Islet precursor cell (in vitro differentiated cells): ENCODE measurements around the gene RHBDL3.
A peak's percentile ranks its signal among the peaks of the same experiment; 100 is the strongest.
"Not testable (repeated sequence)": the region's sequence is repeated elsewhere in the genome, so short reads cannot be mapped to it uniquely, and the experiment has no call there.

Source experiments
- DNase-seq: peaks from one replicate; pipeline ENCODE4 v3.0.0-alpha.2; 2018

RHBDL3 gene, protein sequence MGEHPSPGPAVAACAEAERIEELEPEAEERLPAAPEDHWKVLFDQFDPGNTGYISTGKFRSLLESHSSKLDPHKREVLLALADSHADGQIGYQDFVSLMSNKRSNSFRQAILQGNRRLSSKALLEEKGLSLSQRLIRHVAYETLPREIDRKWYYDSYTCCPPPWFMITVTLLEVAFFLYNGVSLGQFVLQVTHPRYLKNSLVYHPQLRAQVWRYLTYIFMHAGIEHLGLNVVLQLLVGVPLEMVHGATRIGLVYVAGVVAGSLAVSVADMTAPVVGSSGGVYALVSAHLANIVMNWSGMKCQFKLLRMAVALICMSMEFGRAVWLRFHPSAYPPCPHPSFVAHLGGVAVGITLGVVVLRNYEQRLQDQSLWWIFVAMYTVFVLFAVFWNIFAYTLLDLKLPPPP

DNA sequence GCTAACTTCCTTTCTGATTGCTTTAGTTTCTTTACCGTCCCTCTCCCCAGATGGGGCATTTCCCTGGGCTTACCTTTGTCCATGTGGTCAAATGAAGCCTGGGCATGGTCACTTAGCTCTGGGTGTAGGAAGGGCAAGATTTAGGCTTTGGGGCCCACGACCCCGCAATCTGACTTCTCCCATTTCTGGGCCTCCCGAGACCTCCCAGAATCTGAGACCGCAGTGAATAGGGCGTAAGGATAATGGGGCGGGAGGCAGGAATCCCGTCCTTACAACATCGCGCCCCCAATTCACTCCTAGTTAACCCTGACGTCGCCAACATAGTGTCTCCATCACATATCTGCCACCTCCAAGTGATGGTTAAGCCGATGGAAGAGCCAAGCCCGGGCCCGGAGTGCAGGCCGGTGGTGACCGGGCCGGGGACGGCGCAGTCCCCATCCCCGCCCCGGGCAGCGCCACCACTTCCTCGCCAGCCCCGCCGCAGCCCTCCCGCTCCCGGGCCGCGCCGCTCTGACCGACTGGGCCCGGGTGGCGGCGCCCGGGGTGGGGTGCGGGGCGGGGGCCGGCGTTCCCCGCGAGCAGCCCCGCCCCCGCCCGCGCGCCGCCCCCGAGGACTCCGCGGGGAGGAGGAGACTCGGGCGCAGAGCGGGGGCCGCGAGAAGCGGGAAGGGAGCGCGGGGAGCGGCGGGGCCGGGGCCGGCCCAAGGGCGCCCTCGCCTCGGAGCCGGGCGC lies at the start of gene RHBDL3:
TSS of gene RHBDL3 (plus strand) at position 641 of the 732 bp plus-strand sequence. CDS start 358 bp downstream, outside the sequence.
- no peak for DNase-seq

DNA sequence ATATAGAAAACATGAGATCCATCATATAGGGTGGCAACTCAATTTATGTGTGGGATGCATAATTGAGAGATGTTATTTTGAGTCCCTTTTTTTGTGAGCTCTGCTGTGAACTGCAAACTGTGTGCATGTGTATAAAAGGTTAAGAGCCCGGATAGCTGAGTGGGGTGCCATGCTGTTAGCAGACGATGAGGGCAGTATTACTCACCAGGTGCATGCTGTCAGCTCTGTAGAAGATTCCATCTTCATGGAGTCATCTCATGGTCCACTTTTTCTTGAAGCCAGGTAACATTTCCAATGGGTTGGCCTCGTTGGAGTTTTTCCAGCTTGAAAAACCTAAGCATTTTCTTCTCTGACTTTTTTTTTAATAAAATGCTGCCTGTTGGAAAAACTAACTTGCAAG lies 43.0 kb upstream of the RHBDL3 start:
- no peak for DNase-seq

GRCh38 chr17:32223703-32224102 lies 41.9 kb upstream of the RHBDL3 start:
- DNase-seq = no peak

DNA sequence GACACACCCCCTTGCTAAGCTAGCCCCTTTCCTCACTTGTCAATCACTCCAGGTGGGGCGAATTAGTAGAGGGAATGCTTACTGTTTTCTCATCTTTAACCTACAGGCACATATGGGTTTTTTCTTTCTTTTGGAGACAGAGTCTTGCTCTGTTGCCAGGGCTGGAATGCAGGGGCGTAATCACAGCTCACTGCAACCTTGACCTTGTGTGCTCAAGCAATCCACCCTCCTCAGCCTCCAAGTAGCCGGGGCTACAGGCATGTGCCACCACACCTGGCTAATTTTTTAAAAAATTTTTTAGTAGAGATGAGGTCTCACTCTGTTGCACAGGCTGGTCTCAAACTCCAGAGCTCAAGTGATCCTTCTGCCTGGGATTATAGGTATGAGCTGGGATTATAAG lies 38.7 kb upstream of the RHBDL3 start:
- no peak for DNase-seq

GRCh38 chr17:32227910-32228309 lies 37.7 kb upstream of the RHBDL3 start:
- no peak for DNase-seq

GRCh38 chr17:32235588-32235987 lies 30.0 kb upstream of the RHBDL3 start:
- no peak for DNase-seq

GRCh38 chr17:32239456-32239855 lies 26.2 kb upstream of the RHBDL3 start:
- no peak for DNase-seq

- DNase-seq = peak; percentile 67
These were observed 24.9 kb upstream of the RHBDL3 start for GRCh38 chr17:32240750-32241149.

DNA sequence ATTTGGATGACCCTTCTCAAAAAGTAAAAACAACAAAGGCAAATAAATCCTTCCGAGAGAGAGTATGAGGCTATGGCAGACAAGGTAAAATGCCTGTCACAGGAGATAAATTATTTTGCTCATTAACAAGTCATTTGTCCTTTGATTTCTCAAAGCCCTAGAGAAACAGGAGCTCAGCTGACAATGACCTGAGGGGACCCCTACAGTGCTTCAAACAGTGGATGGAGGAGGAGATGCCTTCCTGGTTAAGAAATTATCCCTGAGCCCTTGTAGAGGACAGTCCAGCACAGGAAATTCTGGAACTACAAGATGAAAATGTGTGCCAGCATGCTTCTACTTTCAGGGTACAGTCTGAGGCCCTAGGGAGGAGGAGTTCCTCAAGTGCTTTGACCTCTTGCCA lies 24.0 kb upstream of the RHBDL3 start:
- DNase-seq = no peak

DNA sequence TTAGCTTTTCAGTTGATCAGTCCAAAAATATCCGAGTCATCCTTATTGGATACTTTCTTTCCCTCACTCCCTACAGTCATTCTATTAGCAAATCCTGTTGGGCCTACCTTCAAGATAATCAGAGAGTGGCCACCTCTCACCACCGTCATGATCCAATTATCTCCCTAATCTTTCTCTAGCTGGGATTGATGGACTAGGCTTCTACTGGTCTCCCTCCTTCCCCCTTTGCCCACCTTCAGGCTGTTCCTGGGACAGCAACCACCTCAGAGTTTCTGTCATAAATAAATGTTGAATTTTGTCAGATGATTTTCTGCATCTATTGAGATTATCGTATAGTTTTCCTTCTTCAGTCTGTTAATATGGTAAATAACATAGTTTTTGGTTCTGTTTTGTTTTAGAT lies 16.2 kb upstream of the RHBDL3 start:
- no peak for DNase-seq

- peak; percentile 96 for DNase-seq
These were observed 12.5 kb upstream of the RHBDL3 start for GRCh38 chr17:32253117-32253611.

DNA sequence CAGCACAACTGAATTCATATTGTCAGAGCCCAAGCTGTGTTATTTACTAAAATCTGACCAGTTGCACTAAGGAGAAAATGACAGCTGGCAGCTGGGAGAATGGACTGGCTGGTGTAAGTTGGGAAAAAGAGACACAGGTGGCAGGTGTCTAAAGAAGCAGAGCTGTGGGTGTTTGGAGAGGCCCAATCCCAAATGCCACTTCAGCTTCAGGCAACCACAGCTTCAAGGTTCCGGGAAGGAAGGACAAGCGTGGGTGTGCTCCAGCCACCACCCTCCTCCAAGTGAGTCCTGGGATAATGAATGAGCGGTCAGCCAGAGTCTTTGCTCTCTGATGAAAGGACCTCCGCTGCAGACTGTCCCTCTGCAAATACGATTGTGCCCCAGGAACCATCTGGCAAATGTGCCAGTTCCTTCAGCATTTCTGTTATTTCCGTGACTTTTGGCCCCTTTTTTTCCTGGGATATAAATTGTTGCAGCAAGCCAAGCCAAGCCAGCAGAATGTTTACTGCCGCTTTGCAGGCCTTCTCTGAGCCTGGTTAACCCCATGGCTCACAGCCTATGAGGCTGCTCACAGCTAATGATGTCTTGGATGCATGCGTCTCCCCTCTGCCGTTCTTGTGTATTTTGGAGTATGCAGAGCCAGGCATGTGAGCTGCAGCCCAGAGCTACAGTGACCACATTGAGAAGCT lies 9.5 kb upstream of the RHBDL3 start:
- DNase-seq = no peak

GRCh38 chr17:32256701-32257019 lies 9.0 kb upstream of the RHBDL3 start:
- no peak for DNase-seq

GRCh38 chr17:32258383-32259140 lies 7.1 kb upstream of the RHBDL3 start:
- DNase-seq = no peak

DNA sequence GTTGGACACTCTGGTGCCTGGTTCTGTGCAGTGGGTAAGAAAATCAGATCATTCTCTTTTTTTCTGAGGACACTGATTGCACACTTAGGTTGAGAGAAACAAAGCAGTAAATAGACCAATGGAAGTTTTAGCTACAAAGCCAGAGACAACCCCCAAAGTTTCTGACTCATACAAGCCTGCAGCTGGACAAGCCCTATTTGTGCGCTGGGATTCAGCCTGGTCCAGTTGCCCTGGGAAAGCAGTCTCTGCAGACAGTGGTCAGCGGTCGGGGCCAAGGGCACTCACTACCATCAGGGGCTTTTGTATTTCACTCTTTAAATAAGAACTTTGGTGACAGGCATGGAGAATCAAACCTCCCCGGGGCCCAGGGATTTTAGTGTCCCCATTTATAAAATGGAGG lies 6.0 kb upstream of the RHBDL3 start:
- peak; percentile 84 for DNase-seq

- no peak for DNase-seq
These were observed 4.3 kb upstream of the RHBDL3 start for GRCh38 chr17:32261417-32261736.

DNA sequence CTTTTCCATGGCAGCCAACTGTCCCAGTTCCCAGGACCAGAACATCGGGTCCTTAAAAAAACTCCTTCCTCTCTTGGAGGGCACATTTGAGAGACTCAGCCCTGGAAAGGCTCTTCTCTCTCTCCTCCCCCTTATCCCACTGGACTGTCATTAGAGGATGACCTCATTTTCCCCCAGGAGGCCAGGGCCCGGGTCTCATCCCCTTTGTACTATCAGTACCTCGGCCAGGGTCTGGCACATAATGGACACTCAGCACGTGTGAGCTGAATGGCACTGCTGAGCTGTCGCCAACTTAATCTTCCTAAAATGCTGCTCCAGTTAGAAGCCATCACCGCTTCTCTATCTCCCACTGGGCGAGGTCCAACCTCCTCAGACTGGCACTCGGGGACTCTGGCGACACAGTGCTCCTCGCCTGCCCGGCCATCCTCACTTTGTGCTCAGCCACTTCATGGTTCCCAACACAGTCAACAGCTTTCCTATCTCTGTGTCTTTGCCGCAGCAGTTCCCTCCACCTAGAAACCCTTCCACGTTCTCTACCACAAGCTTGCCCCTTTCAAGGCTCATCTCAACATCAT lies 3.6 kb upstream of the RHBDL3 start:
- peak; percentile 80 for DNase-seq

GRCh38 chr17:32263515-32263914 lies 2.1 kb upstream of the RHBDL3 start:
- DNase-seq = not testable (repeated sequence)

DNA sequence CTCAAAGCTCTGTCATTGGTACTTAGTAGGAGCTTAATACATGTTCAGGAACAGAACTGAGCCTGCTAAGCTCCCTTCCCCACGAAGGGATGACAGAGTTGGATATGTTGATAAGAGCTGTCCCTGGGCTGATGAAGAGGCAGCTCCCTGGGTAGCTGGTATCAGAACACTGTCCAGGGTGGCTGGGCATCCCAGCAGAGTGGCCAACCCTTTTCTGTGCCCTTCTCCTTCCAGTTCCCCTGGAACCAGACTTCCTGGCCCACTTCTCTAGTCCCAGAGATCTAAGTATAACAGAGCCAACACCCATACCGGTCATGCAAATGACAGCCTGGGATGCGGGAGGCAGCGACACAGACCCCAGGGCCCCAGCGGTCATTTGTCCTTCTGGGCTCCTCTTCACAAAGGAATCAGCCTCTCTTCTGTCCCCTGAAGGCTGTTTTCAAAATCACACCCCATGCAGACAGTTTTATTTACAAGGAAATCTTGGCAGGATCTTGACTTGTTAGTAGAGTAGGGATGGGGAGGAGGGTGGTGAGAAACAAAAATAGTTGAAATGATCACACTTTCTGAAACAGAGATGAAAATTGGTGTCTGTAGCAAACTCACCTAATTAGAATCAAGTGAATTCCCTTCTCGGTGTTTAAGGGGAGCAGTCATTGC lies 1.4 kb upstream of the RHBDL3 start:
- DNase-seq = no peak

- DNase-seq = no peak
These were observed 825 bp upstream of the RHBDL3 start for GRCh38 chr17:32264823-32265191.

GRCh38 chr17:32266051-32266388 lies 388 bp downstream of the RHBDL3 start:
- DNase-seq = no peak
